SK-N-SH treated with all-trans-retinoic acid at 6 μM for 48 hours (cell line): ENCODE results near the gene GRB2.
A peak's percentile ranks its signal among the peaks of the same experiment; 100 is the strongest.

Experiments used
- ATAC-seq: fragments of 200-7000 bp; cut with Tn5 transposase; 3 replicates; pipeline ENCODE4 v1.9.1; 2020; ENCODE audit warnings: mild to moderate bottlenecking, moderate library complexity
- ARNTL ChIP-seq: fragments of 450-650 bp; formaldehyde crosslinking; IDR thresholded peaks from 2 replicates; pipeline ENCODE4 v1.5.0; 2020; ENCODE audit warnings: low read depth, mild to moderate bottlenecking, moderate library complexity, borderline replicate concordance
- BACH2 ChIP-seq: fragments of 250-450 bp; sonication (Bioruptor Pico); IDR thresholded peaks from 2 replicates; pipeline ENCODE4 v1.9.0; 2021; ENCODE audit warnings: mild to moderate bottlenecking, borderline replicate concordance
- CSDC2 ChIP-seq: fragments of 250-450 bp; sonication (Bioruptor Pico); IDR thresholded peaks from 2 replicates; pipeline ENCODE4 v1.5.0; 2020; ENCODE audit warnings: mild to moderate bottlenecking, moderate library complexity
- ESRRG ChIP-seq: fragments of 250-450 bp; sonication (Bioruptor Pico); IDR thresholded peaks from 2 replicates; pipeline ENCODE4 v1.6.1; 2021; ENCODE audit warnings: mild to moderate bottlenecking
- OSR1 ChIP-seq: fragments of 250-450 bp; sonication (Bioruptor Pico); IDR thresholded peaks from 2 replicates; pipeline ENCODE4 v1.8.0; 2022; ENCODE audit warnings: moderate library complexity, mild to moderate bottlenecking, inconsistent platforms
- RARB ChIP-seq: fragments of 250-450 bp; sonication (Bioruptor Pico); IDR thresholded peaks from 2 replicates; pipeline ENCODE4 v1.8.0; 2021; ENCODE audit warnings: mild to moderate bottlenecking, moderate library complexity
- SNAI2 ChIP-seq: fragments of 250-450 bp; sonication (Bioruptor Pico); IDR thresholded peaks from 2 replicates; pipeline ENCODE4 v1.5.0; 2020; ENCODE audit warnings: mild to moderate bottlenecking, moderate library complexity
- TOX ChIP-seq: fragments of 250-450 bp; sonication (Bioruptor Pico); IDR thresholded peaks from 2 replicates; pipeline ENCODE4 v1.8.0; 2021; ENCODE audit warnings: mild to moderate bottlenecking, moderate library complexity, borderline replicate concordance
- ZC3H10 ChIP-seq: fragments of 250-450 bp; sonication (Bioruptor Pico); IDR thresholded peaks from 2 replicates; pipeline ENCODE4 v1.5.1; 2021; ENCODE audit warnings: mild to moderate bottlenecking, moderate library complexity
- ZFP30 ChIP-seq: fragments of 450-650 bp; formaldehyde crosslinking; IDR thresholded peaks from 2 replicates; pipeline ENCODE4 v1.5.0; 2022; ENCODE audit warnings: mild to moderate bottlenecking, moderate library complexity
- ZNF565 ChIP-seq: fragments of 450-650 bp; formaldehyde crosslinking; conservative IDR thresholded peaks from 2 replicates; pipeline ENCODE4 v1.5.0; 2020; ENCODE audit warnings: low read depth, mild to moderate bottlenecking, moderate library complexity
- ZNF70 ChIP-seq: fragments of 450-650 bp; formaldehyde crosslinking; IDR thresholded peaks from 2 replicates; pipeline ENCODE4 v1.5.0; 2020; ENCODE audit warnings: mild to moderate bottlenecking, moderate library complexity
- ZNF8 ChIP-seq: fragments of 450-650 bp; formaldehyde crosslinking; IDR thresholded peaks from 2 replicates; pipeline ENCODE4 v1.5.0; 2020; ENCODE audit warnings: mild to moderate bottlenecking, moderate library complexity
- TF ChIP-seq, protein P1 (sequence below): fragments of 250-450 bp; sonication (Bioruptor Pico); IDR thresholded peaks from 2 replicates; pipeline ENCODE4 v1.8.0; 2020; ENCODE audit warnings: mild to moderate bottlenecking, moderate library complexity, borderline replicate concordance
- TF ChIP-seq, protein P2 (sequence below): fragments of 250-450 bp; sonication (Bioruptor Pico); IDR thresholded peaks from 2 replicates; pipeline ENCODE4 v1.5.1; 2020; ENCODE audit warnings: low read depth, mild to moderate bottlenecking, moderate library complexity
- TF ChIP-seq, protein P3 (sequence below): fragments of 250-450 bp; sonication (Bioruptor Pico); IDR thresholded peaks from 2 replicates; pipeline ENCODE4 v1.5.1; 2021; ENCODE audit warnings: mild to moderate bottlenecking, moderate library complexity
- TF ChIP-seq, protein P4 (sequence below): fragments of 250-450 bp; sonication (Bioruptor Pico); IDR thresholded peaks from 2 replicates; pipeline ENCODE4 v1.5.0; 2020; ENCODE audit warnings: mild to moderate bottlenecking, moderate library complexity
- TF ChIP-seq, protein P5 (sequence below): fragments of 250-450 bp; sonication (Bioruptor Pico); IDR thresholded peaks from 2 replicates; pipeline ENCODE4 v1.8.0; 2021; ENCODE audit warnings: low read depth, mild to moderate bottlenecking, moderate library complexity, borderline replicate concordance

GRB2 gene

DNA sequence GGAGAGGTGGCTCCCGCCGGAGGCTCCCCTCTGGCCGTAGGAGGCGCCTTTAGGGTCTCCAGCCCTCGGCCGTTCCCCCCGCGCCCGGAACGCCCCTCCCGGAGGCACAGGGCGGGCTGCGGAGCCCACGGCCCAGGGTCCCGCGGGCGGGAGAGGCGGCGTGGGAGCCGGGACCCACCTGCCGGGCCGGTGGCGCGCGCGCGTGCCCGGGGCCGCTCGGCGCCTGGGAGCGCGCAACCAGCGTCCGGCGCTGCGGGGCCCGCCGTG, 134.6 kb downstream of the GRB2 start, which contains the start of gene MIF4GD:
Gene MIF4GD, minus strand, starts transcription at position 266 of the 267 bp plus-strand sequence. CDS start 1,036 bp downstream, outside the sequence.
- TF ChIP-seq TOX (CRISPR knock-in tag) (no peak), ZC3H10 (CRISPR knock-in tag) (no peak), ZNF8 (CRISPR knock-in tag) (no peak), ZFP30 (CRISPR knock-in tag) (0 out of 2 replicates have a peak, but pooled peaks have one; percentile 24), OSR1 (no peak), ZNF565 (CRISPR knock-in tag) (no peak), ARNTL (no peak), RARB (CRISPR knock-in tag) (no peak), ZNF70 (CRISPR knock-in tag) (no peak), ESRRG (CRISPR knock-in tag) (no peak), BACH2 (no peak), CSDC2 (CRISPR knock-in tag) (0 out of 2 replicates have a peak, but pooled peaks have one; percentile 2), SNAI2 (peak; percentile 86; the same call in 1 of the 2 replicates)
- TF ChIP-seq, protein P1, sequence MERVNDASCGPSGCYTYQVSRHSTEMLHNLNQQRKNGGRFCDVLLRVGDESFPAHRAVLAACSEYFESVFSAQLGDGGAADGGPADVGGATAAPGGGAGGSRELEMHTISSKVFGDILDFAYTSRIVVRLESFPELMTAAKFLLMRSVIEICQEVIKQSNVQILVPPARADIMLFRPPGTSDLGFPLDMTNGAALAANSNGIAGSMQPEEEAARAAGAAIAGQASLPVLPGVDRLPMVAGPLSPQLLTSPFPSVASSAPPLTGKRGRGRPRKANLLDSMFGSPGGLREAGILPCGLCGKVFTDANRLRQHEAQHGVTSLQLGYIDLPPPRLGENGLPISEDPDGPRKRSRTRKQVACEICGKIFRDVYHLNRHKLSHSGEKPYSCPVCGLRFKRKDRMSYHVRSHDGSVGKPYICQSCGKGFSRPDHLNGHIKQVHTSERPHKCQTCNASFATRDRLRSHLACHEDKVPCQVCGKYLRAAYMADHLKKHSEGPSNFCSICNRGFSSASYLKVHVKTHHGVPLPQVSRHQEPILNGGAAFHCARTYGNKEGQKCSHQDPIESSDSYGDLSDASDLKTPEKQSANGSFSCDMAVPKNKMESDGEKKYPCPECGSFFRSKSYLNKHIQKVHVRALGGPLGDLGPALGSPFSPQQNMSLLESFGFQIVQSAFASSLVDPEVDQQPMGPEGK (CRISPR knock-in tag) = no peak
- TF ChIP-seq, protein P2, sequence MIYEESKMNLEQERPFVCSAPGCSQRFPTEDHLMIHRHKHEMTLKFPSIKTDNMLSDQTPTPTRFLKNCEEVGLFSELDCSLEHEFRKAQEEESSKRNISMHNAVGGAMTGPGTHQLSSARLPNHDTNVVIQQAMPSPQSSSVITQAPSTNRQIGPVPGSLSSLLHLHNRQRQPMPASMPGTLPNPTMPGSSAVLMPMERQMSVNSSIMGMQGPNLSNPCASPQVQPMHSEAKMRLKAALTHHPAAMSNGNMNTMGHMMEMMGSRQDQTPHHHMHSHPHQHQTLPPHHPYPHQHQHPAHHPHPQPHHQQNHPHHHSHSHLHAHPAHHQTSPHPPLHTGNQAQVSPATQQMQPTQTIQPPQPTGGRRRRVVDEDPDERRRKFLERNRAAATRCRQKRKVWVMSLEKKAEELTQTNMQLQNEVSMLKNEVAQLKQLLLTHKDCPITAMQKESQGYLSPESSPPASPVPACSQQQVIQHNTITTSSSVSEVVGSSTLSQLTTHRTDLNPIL = no peak
- ATAC-seq = no peak

DNA sequence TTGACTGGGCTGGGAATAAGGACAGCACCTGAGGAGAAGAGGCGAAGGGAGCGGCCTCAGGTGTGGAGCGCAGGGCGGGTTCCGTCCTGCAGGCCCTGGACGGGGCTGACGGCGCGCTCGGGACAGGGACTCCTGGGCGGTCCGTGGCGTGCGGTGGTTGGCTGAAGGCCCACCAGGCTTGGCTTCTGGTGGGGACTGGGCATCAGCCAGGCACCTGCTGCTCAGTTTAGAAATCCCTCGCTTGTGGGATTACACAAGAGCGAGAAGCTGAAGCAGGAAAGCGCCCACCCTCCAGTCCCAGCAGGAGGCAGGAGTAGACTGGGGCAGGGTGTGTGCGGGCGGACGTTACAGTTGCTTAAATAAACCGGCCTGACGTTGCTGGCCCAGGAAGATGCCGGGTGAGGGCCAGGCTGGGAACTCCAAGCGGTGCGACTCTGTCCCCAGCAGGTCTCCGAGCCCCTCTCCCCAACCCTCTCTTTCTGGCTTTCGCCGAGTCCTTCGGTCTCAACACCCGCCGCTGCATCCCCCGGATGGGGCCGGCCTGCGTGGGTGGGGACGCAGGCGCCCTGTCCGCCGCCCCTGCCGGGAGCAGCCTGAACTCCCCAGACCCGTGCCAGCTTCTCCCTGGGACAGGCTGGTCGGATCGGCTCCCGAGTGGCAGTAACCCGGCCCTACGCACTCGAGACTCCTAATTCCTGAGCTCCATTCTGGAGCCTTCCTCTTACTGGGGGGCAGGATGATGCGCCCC, 135.1 kb downstream of the GRB2 start:
- ATAC-seq = peak; percentile 77
- TF ChIP-seq SNAI2 (peak; percentile 51; the same call in 1 of the 2 replicates), ZNF565 (CRISPR knock-in tag) (no peak), CSDC2 (CRISPR knock-in tag) (no peak)
- TF ChIP-seq, protein P3, sequence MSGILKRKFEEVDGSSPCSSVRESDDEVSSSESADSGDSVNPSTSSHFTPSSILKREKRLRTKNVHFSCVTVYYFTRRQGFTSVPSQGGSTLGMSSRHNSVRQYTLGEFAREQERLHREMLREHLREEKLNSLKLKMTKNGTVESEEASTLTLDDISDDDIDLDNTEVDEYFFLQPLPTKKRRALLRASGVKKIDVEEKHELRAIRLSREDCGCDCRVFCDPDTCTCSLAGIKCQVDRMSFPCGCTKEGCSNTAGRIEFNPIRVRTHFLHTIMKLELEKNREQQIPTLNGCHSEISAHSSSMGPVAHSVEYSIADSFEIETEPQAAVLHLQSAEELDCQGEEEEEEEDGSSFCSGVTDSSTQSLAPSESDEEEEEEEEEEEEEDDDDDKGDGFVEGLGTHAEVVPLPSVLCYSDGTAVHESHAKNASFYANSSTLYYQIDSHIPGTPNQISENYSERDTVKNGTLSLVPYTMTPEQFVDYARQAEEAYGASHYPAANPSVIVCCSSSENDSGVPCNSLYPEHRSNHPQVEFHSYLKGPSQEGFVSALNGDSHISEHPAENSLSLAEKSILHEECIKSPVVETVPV (CRISPR knock-in tag) = 0 out of 2 replicates have a peak, but pooled peaks have one; percentile 23

DNA sequence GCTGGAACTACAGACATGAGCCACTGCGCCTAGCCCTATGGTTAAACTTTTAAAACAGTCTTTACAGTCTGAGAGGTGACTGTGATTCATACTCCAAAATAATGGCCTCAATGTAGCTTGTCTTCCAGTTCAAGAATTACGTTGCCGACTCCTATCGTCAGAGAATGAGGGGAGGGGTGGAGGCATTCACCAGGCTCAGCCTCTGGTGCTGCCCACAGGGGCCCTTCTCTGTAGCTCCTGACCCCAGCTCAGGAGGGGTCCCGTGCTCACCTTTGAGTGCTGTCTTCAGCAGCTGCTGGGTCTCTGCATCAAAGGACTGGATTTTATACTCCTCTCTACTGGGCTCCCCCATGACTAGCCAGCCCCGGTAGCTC, 135.6 kb downstream of the GRB2 start:
- TF ChIP-seq CSDC2 (CRISPR knock-in tag) = no peak
- no peak for TF ChIP-seq ARNTL
- TF ChIP-seq OSR1 = no peak
- TF ChIP-seq SNAI2 = no peak
- TF ChIP-seq, protein P4, sequence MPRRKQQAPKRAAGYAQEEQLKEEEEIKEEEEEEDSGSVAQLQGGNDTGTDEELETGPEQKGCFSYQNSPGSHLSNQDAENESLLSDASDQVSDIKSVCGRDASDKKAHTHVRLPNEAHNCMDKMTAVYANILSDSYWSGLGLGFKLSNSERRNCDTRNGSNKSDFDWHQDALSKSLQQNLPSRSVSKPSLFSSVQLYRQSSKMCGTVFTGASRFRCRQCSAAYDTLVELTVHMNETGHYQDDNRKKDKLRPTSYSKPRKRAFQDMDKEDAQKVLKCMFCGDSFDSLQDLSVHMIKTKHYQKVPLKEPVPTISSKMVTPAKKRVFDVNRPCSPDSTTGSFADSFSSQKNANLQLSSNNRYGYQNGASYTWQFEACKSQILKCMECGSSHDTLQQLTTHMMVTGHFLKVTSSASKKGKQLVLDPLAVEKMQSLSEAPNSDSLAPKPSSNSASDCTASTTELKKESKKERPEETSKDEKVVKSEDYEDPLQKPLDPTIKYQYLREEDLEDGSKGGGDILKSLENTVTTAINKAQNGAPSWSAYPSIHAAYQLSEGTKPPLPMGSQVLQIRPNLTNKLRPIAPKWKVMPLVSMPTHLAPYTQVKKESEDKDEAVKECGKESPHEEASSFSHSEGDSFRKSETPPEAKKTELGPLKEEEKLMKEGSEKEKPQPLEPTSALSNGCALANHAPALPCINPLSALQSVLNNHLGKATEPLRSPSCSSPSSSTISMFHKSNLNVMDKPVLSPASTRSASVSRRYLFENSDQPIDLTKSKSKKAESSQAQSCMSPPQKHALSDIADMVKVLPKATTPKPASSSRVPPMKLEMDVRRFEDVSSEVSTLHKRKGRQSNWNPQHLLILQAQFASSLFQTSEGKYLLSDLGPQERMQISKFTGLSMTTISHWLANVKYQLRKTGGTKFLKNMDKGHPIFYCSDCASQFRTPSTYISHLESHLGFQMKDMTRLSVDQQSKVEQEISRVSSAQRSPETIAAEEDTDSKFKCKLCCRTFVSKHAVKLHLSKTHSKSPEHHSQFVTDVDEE (CRISPR knock-in tag) = no peak
- TF ChIP-seq, protein P5, sequence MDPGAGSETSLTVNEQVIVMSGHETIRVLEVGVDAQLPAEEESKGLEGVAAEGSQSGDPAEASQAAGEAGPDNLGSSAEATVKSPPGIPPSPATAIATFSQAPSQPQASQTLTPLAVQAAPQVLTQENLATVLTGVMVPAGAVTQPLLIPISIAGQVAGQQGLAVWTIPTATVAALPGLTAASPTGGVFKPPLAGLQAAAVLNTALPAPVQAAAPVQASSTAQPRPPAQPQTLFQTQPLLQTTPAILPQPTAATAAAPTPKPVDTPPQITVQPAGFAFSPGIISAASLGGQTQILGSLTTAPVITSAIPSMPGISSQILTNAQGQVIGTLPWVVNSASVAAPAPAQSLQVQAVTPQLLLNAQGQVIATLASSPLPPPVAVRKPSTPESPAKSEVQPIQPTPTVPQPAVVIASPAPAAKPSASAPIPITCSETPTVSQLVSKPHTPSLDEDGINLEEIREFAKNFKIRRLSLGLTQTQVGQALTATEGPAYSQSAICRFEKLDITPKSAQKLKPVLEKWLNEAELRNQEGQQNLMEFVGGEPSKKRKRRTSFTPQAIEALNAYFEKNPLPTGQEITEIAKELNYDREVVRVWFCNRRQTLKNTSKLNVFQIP = no peak
- peak; percentile 4; the same call in 2 of the 3 replicates for ATAC-seq
